Stimulated activated naive CD8-positive, alpha-beta T cell treated with anti-CD3 and anti-CD28 coated beads, Interleukin-15, amount 100 ng/mL, for 72 hours (primary cell): Measurements from ENCODE around the gene ABCA6.

Experiments used
- ATAC-seq: fragments of 150-1000 bp; cut with Tn5 transposase; 2 replicates; pipeline ENCODE4 v1.10.0; 2021; ENCODE audit warnings: mild to moderate bottlenecking, moderate library complexity
- DNase-seq, 2 donors: peaks; one replicate each; pipeline ENCODE4 v3.0.0; 2021 to 2022
- H3K27ac Mint-ChIP-seq, 2 donors: one replicate each; pipeline ENCODE4 v1.8.0; 2022; ENCODE audit warnings: mild to moderate bottlenecking in 2 of 2, mixed read lengths in 2 of 2, moderate library complexity in 2 of 2
- H3K27me3 Mint-ChIP-seq: one replicate; pipeline ENCODE4 v1.8.0; 2022; ENCODE audit warnings: mixed read lengths
- H3K4me1 Mint-ChIP-seq: one replicate; pipeline ENCODE4 v1.8.0; 2022; ENCODE audit warnings: mild to moderate bottlenecking, mixed read lengths
- H3K4me3 Mint-ChIP-seq, 2 donors: one replicate each; pipeline ENCODE4 v1.8.0; 2022; ENCODE audit warnings: mild to moderate bottlenecking in 2 of 2, mixed read lengths in 2 of 2, moderate library complexity in 1 of 2
- H3K9me3 Mint-ChIP-seq, 2 donors: one replicate each; pipeline ENCODE4 v1.8.0; 2022; ENCODE audit warnings: mixed read lengths in 2 of 2

The ABCA6 gene

GRCh38 chr17:69056179-69056823 is 85.4 kb downstream of the ABCA6 start:
- DNase-seq (no peak), ATAC-seq (no peak)
- peaks cover 17 to 35% of the 10 kb centered on the region in 2 donors for H3K9me3 Mint-ChIP-seq
- no peak overlapping the region for H3K27ac Mint-ChIP-seq
- peaks cover 15% of the 10 kb centered on the region for H3K27me3 Mint-ChIP-seq
- no peaks in the 10 kb centered on the region for H3K4me1 Mint-ChIP-seq
- no peak overlapping the region for H3K4me3 Mint-ChIP-seq

- no peak overlapping the region for H3K4me3 Mint-ChIP-seq
- ATAC-seq (no peak), DNase-seq (no peak)
- no peak overlapping the region for H3K27ac Mint-ChIP-seq
- H3K4me1 Mint-ChIP-seq: no peaks in the 10 kb centered on the region
- H3K9me3 Mint-ChIP-seq: peaks cover 17 to 39% of the 10 kb centered on the region in 2 donors
- H3K27me3 Mint-ChIP-seq: peaks cover 22% of the 10 kb centered on the region
Observed at GRCh38 chr17:69055334-69055733, 86.4 kb downstream of the ABCA6 start.

GRCh38 chr17:69050999-69051775 is 90.5 kb downstream of the ABCA6 start:
- peaks cover 18% of the 10 kb centered on the region for H3K4me1 Mint-ChIP-seq
- H3K9me3 Mint-ChIP-seq: peaks cover 17 to 29% of the 10 kb centered on the region in 2 donors
- ATAC-seq: no peak
- DNase-seq: no peak
- H3K4me3 Mint-ChIP-seq: no peak overlapping the region
- H3K27ac Mint-ChIP-seq: no peak overlapping the region
- peaks cover 13% of the 10 kb centered on the region for H3K27me3 Mint-ChIP-seq

- Mint-ChIP-seq H3K4me3 (no peak overlapping the region), H3K4me1 (peaks cover 18% of the 10 kb centered on the region), H3K27ac (no peak overlapping the region), H3K27me3 (peaks cover 13% of the 10 kb centered on the region), H3K9me3 (peaks cover 9 to 15% of the 10 kb centered on the region in 2 donors)
- ATAC-seq (peak; percentile 28), DNase-seq (no peak)
Observed at GRCh38 chr17:69048634-69049033, 93.1 kb downstream of the ABCA6 start.

GRCh38 chr17:69047368-69048263 is 94.1 kb downstream of the ABCA6 start:
- Mint-ChIP-seq H3K9me3 (peaks cover 3 to 10% of the 10 kb centered on the region in 2 donors), H3K4me1 (peaks cover 18% of the 10 kb centered on the region), H3K27me3 (peaks cover 13% of the 10 kb centered on the region), H3K27ac (no peak overlapping the region), H3K4me3 (no peak overlapping the region)
- ATAC-seq (no peak), DNase-seq (no peak)

GRCh38 chr17:69046121-69046807 is 95.4 kb downstream of the ABCA6 start:
- DNase-seq: no peak
- Mint-ChIP-seq H3K27me3 (peaks cover 7% of the 10 kb centered on the region), H3K27ac (no peak overlapping the region), H3K9me3 (peaks cover 0 to 4% of the 10 kb centered on the region in 2 donors), H3K4me3 (no peak overlapping the region), H3K4me1 (peaks cover 18% of the 10 kb centered on the region)
- ATAC-seq: no peak

GRCh38 chr17:69045646-69046045 is 96.0 kb downstream of the ABCA6 start:
- ATAC-seq (no peak), DNase-seq (no peak)
- Mint-ChIP-seq H3K4me3 (no peak overlapping the region), H3K27me3 (peaks cover under 1% of the 10 kb centered on the region), H3K27ac (no peak overlapping the region), H3K9me3 (no peaks in the 10 kb centered on the region), H3K4me1 (peaks cover 18% of the 10 kb centered on the region)

GRCh38 chr17:69044371-69044770 is 97.3 kb downstream of the ABCA6 start:
- H3K4me1 Mint-ChIP-seq: peaks cover 18% of the 10 kb centered on the region
- H3K27me3 Mint-ChIP-seq: no peaks in the 10 kb centered on the region
- no peak overlapping the region for H3K27ac Mint-ChIP-seq
- no peaks in the 10 kb centered on the region for H3K9me3 Mint-ChIP-seq
- ATAC-seq (no peak), DNase-seq (no peak)
- no peak overlapping the region for H3K4me3 Mint-ChIP-seq

- Mint-ChIP-seq H3K27me3 (peaks cover 6% of the 10 kb centered on the region), H3K4me1 (peaks cover 9% of the 10 kb centered on the region), H3K4me3 (no peak overlapping the region), H3K27ac (no peak overlapping the region), H3K9me3 (no peaks in the 10 kb centered on the region)
- DNase-seq (no peak), ATAC-seq (no peak)
Observed at GRCh38 chr17:69043098-69043734, 98.5 kb downstream of the ABCA6 start.

- Mint-ChIP-seq H3K4me3 (no peak overlapping the region), H3K4me1 (no peaks in the 10 kb centered on the region), H3K9me3 (peaks cover 3 to 4% of the 10 kb centered on the region in 2 donors), H3K27ac (no peak overlapping the region), H3K27me3 (peaks cover 6% of the 10 kb centered on the region)
- no peak for ATAC-seq
- DNase-seq: no peak
Observed at GRCh38 chr17:69042308-69042707, 99.4 kb downstream of the ABCA6 start.

GRCh38 chr17:69031839-69032238 is 109.9 kb downstream of the ABCA6 start:
- Mint-ChIP-seq H3K9me3 (peaks cover under 1 to 14% of the 10 kb centered on the region in 2 donors), H3K4me1 (no peaks in the 10 kb centered on the region), H3K27me3 (peaks cover 11% of the 10 kb centered on the region), H3K27ac (no peak overlapping the region), H3K4me3 (no peak overlapping the region)
- DNase-seq: no peak
- ATAC-seq: no peak

- peaks cover 0 to 1% of the 10 kb centered on the region in 2 donors for H3K9me3 Mint-ChIP-seq
- no peaks in the 10 kb centered on the region for H3K4me1 Mint-ChIP-seq
Observed at GRCh38 chr17:69030169-69030568, 111.5 kb downstream of the ABCA6 start.

More at GRCh38 chr17:69030169-69030568, 111.5 kb downstream of the ABCA6 start:
- H3K27ac Mint-ChIP-seq: no peak overlapping the region
- DNase-seq: no peak
- ATAC-seq: no peak
- H3K4me3 Mint-ChIP-seq: no peak overlapping the region
- peaks cover 11% of the 10 kb centered on the region for H3K27me3 Mint-ChIP-seq
